ENCODE measurements around the gene LIX1.

The LIX1 gene

GRCh38 chr5:97073420-97073819, 69.0 kb downstream of the LIX1 start:
- no peak for DNase-seq

DNA sequence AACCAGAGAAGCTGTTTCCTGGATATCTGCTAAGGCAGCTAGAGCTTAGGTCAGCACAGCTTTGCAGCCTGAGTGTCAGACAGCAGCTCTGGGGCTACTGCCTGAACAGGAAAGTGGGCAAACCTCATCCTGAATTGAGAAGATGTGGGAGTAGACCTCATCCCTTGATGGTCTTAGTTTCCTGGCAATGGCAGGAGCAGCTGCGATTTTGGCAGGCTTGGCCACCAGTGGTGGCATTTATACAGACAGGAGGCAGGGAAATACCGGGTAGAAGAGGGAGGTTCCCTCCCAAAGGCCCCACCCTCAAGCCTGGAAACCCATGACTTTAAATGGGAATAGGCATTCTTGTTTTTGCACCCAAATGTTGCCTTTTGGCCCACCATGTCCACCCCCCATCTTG, 69.7 kb downstream of the LIX1 start:
- DNase-seq = no peak

GRCh38 chr5:97071993-97072392, 70.4 kb downstream of the LIX1 start:
- no peak for DNase-seq

DNA sequence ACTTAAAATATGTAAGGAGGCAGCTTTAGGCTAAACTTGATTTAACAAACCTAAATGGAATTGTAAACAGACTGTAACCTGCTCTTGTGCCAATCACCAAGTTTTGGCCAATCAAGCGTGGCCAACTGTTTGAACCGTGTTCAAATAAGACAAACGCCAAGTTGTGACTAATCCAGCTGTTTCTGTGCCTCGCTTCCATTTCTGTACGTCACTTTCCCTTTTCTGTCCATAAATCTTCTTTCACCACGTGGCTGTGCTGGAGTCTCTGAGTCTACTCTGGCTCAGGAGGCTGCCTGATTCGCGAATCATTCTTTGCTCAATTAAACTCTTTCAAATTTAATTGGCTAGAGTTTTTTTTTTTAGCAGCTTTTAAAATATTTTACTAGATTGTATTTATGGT, 71.3 kb downstream of the LIX1 start:
- no peak for DNase-seq

- no peak for DNase-seq
Measured at GRCh38 chr5:97070234-97070633, 72.2 kb downstream of the LIX1 start.

- DNase-seq = no peak
Measured at GRCh38 chr5:97067296-97067850, 75.0 kb downstream of the LIX1 start.

DNA sequence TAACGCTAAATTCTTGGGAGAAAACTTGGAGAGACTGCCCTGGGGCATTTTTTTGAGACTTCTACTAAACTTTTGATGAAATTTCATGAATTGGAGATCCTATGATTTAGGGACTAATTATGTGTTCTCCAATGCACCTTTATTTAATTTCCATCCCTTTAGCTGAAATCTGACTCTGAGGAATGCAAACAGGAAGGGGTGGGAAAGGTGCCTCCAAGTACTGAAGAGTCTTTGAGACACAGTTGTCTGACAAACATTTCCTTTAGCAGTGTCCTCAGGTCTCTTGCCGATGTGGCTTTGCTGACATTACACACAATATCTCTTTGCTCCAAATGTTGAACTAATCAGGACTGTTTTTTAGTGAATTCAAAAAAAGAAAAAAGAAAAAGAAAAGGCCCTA, 76.9 kb downstream of the LIX1 start:
- DNase-seq = no peak

- no peak for DNase-seq
Measured at GRCh38 chr5:97063251-97063650, 79.2 kb downstream of the LIX1 start.

GRCh38 chr5:97062046-97062445, 80.4 kb downstream of the LIX1 start:
- no peak for DNase-seq

- no peak for DNase-seq
Measured at GRCh38 chr5:97056263-97056662, 86.1 kb downstream of the LIX1 start.

GRCh38 chr5:97049175-97049574, 93.2 kb downstream of the LIX1 start:
- no peak for DNase-seq

DNA sequence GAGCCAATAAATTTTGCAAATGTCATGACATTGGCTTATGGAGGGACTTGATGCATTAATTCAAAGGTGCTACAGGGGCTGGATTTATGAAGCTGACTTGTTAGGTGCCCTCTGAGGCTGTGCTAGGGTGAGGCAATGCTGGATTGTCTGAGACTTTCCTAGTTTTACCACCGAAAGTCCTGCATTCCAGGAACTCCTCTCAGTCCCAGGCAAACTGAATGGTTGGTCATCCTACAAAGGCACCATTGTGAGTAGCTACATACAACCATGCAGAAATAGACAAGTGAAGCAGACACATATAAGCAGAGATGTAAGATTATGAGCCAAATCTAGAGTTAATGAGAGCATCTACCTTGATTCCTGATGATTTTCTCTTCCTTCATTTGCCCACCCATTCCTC, 95.3 kb downstream of the LIX1 start:
- DNase-seq = no peak

DNA sequence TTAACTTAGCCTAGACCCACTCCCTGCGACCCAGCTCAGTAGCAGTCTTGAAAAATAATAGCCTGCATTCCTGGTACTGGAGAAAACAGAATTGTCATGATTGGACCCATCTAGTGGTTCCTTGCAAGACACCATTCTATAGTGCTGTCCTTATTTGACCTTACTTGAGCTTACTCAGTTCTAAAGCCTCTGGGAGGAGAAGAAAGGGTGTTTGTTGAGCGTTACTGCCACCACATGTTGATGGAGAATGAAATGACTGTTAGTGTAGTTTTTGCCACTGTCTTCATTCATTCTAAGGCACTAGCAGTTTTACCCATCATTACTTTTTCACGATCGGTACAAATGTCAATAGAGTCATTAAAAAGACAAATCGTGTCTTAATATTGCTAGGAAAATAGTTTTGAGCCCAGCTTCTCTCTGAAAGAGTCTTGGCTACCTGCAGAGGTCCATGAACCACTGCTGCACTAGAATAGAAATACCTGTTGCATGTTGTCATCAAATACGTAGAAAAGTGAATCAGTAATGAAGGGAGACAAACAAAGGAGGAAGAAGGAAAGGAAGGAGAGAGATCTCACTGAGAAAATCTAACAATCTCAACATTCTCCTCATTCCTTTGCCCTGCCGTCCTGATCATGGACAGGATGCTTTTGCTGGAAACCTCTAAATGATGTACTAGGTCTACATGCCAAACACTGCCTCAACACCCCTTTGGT, 96.0 kb downstream of the LIX1 start:
- DNase-seq = no peak

- no peak for DNase-seq
Measured at GRCh38 chr5:97044052-97044451, 98.4 kb downstream of the LIX1 start.

GRCh38 chr5:97043511-97043910, 98.9 kb downstream of the LIX1 start:
- no peak for DNase-seq

DNA sequence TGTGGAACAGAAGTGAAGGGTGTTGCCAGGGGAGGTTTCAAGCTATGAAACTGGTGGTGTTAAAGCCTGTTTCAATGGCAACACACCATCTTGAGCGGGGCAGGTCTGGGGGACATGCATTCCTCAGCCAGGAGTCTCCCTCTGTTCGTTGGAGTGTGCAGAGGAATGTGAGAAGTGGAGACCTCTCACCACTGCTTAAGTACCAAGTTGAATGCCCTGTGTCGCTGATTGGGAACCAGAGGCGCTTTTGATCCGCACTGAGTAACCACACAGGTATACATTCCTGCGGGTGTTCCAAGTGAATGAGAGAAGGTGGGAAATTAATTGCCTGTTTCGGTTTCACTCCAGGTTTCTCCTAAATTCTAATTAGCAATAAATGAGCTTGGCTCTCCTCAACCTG, 99.4 kb downstream of the LIX1 start:
- DNase-seq = no peak
